Kidney epithelial cell (primary cell): ENCODE results near the gene ATP2C1. TPM values are rescaled to one million over a fixed set of nuclear protein-coding genes. Genes with fewer than 3 reads are reported as not detected.
"Not testable (repeated sequence)": the region's sequence is repeated elsewhere in the genome, so short reads cannot be mapped to it uniquely, and the experiment has no call there.

Source experiments
- DNase-seq: peaks from one replicate; pipeline ENCODE4 v3.0.0-alpha.2; 2010; ENCODE audit warnings: low read depth
- H3K27me3 ChIP-seq: 2 replicates; pipeline ENCODE4 v1.6.0; 2011; ENCODE audit warnings: low read length; ENCODE audit not compliant: control insufficient read depth, insufficient read depth
- H3K36me3 ChIP-seq: 2 replicates; pipeline ENCODE4 v1.5.1; 2011; ENCODE audit warnings: low read length; ENCODE audit not compliant: control insufficient read depth, insufficient read depth
- H3K4me3 ChIP-seq: 2 replicates; pipeline ENCODE4 v1.5.1; 2011; ENCODE audit warnings: low read depth, mild to moderate bottlenecking, control low read depth, low read length
- CTCF ChIP-seq: IDR thresholded peaks from 2 replicates; pipeline ENCODE4 v1.5.1; 2011; ENCODE audit warnings: mild to moderate bottlenecking, moderate library complexity, low read length, control low read depth, inconsistent platforms; ENCODE audit not compliant: insufficient read depth, poor library complexity, severe bottlenecking
- total RNA-seq: library from RNA; depleted of rRNA; stranded (reverse); fragments of >200 nt; gene quantifications from 2 replicates; pipeline ENCODE4 v1.2.3, GENCODE V29; 2015

ATP2C1 gene
- total RNA-seq, 1 donor from 2014 or later: 85.3 TPM

GRCh38 chr3:131031660-131032059 lies 137.8 kb downstream of the ATP2C1 start:
- Histone ChIP-seq H3K36me3 (no peaks in the 10 kb centered on the region), H3K4me3 (no peak overlapping the region), H3K27me3 (no peaks in the 10 kb centered on the region)
- DNase-seq: no peak
- no peak for TF ChIP-seq CTCF

- peak; percentile 54 for TF ChIP-seq CTCF
- Histone ChIP-seq H3K36me3 (no peaks in the 10 kb centered on the region), H3K27me3 (no peaks in the 10 kb centered on the region), H3K4me3 (no peak overlapping the region)
- no peak for DNase-seq
These were observed 139.7 kb downstream of the ATP2C1 start for GRCh38 chr3:131033480-131034080.

- H3K36me3 ChIP-seq: no peaks in the 10 kb centered on the region
- TF ChIP-seq CTCF: no peak
- no peak for DNase-seq
- H3K27me3 ChIP-seq: no peaks in the 10 kb centered on the region
- no peak overlapping the region for H3K4me3 ChIP-seq
These were observed 142.4 kb downstream of the ATP2C1 start for GRCh38 chr3:131036200-131036816.

GRCh38 chr3:131036986-131037385 lies 143.1 kb downstream of the ATP2C1 start:
- H3K36me3 ChIP-seq: no peaks in the 10 kb centered on the region
- H3K27me3 ChIP-seq: no peaks in the 10 kb centered on the region
- no peak for DNase-seq
- no peak for TF ChIP-seq CTCF
- H3K4me3 ChIP-seq: no peak overlapping the region

GRCh38 chr3:131038326-131038725 lies 144.4 kb downstream of the ATP2C1 start:
- no peak for TF ChIP-seq CTCF
- DNase-seq: no peak
- H3K4me3 ChIP-seq: no peak overlapping the region
- H3K27me3 ChIP-seq: no peaks in the 10 kb centered on the region
- H3K36me3 ChIP-seq: no peaks in the 10 kb centered on the region

GRCh38 chr3:131042271-131042985 lies 148.5 kb downstream of the ATP2C1 start:
- not testable (repeated sequence) for H3K36me3 ChIP-seq, H3K4me3 ChIP-seq, H3K27me3 ChIP-seq

More at GRCh38 chr3:131042271-131042985, 148.5 kb downstream of the ATP2C1 start:
- not testable (repeated sequence) for DNase-seq
